ENCODE measurements around the gene SRD5A3. TPM values are rescaled to one million over a fixed set of nuclear protein-coding genes. Genes with fewer than 3 reads are reported as not detected.

The SRD5A3 gene
- total RNA-seq, 1 donor from 2014 or later: 31.4 TPM

DNA sequence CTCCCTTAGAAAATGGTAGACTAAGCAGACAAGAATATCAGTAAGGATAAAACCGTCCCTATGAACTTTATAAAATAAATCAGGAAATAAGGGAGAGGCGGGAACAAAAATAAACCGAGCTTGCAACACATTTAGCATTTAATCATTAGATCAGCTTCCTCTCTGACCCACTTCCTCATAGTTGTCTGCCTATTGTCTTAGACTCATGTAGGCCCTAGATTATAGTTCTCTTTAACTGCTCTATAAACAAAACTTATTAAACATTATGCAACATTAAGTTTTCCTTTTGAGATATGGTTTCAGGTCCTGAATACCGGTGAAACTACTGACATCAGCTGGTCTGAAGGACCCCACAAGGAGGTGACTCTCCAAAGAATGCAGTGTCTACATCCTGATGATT lies 15.8 kb upstream of the SRD5A3 start:
- DNase-seq (ENCODE audit: low spot score): no peak
- Mint-ChIP-seq H3K27me3 (ENCODE audit: low read depth) (peaks cover 13% of the 10 kb centered on the region), H3K4me1 (ENCODE audit: low read depth) (no peaks in the 10 kb centered on the region), H3K27ac (ENCODE audit: unreplicated experiment) (no peak overlapping the region), H3K9me3 (ENCODE audit: low read depth) (peaks cover 12% of the 10 kb centered on the region), H3K4me3 (ENCODE audit: unreplicated experiment) (no peak overlapping the region), H3K36me3 (ENCODE audit: low read depth) (peaks cover 2% of the 10 kb centered on the region)
- TF ChIP-seq, protein P1, sequence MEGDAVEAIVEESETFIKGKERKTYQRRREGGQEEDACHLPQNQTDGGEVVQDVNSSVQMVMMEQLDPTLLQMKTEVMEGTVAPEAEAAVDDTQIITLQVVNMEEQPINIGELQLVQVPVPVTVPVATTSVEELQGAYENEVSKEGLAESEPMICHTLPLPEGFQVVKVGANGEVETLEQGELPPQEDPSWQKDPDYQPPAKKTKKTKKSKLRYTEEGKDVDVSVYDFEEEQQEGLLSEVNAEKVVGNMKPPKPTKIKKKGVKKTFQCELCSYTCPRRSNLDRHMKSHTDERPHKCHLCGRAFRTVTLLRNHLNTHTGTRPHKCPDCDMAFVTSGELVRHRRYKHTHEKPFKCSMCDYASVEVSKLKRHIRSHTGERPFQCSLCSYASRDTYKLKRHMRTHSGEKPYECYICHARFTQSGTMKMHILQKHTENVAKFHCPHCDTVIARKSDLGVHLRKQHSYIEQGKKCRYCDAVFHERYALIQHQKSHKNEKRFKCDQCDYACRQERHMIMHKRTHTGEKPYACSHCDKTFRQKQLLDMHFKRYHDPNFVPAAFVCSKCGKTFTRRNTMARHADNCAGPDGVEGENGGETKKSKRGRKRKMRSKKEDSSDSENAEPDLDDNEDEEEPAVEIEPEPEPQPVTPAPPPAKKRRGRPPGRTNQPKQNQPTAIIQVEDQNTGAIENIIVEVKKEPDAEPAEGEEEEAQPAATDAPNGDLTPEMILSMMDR (IDR thresholded peaks at IDR 0.05): no peak

DNA sequence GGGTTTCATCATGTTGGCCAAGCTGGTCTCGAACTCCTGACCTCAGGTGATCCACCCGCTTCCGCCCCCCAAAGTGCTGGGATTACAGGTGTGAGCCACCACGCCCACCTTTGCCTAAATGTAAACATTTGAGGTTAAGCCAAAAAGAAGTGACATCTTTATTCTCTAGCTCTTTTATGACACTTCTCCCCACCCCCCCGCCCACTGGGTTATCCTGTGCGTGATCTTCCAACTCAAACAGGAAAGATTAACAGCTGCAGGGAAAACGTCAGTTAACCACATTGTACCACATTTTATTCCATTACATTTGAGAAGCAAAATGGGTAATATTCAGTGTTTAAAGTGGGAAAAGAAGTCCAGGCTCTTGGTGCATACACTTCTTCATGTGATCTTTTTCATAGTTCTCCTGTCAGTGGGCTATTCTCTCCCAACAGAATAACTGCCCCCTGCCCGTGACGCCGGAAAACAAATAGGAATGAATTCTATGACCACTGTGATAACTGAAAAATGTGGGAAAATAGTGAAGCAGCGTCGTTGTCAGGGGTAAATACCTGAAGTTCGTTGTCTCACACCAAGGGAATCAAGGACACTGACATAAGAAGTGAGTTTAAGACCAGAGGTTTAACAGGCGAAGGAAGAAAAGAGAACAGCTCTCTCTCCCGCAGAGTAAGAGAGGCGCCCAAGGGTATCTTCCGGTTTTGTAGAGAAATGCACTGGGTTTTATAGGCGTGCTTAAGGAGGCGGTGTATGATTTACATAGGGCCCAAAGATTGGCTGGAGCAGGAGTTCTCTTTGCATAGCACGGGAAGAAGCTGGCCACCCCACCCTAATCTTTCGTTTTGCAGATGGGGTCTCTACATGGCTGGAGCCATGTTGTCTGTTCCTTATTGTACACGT lies 9.7 kb upstream of the SRD5A3 start:
- Mint-ChIP-seq H3K9me3 (ENCODE audit: low read depth) (no peaks in the 10 kb centered on the region), H3K36me3 (ENCODE audit: low read depth) (no peaks in the 10 kb centered on the region), H3K27me3 (ENCODE audit: low read depth) (peaks cover 2% of the 10 kb centered on the region), H3K27ac (ENCODE audit: unreplicated experiment) (no peak overlapping the region), H3K4me1 (ENCODE audit: low read depth) (no peaks in the 10 kb centered on the region), H3K4me3 (ENCODE audit: unreplicated experiment) (no peak overlapping the region)
- TF ChIP-seq, protein P1 (IDR thresholded peaks at IDR 0.05): no peak
- no peak for DNase-seq (ENCODE audit: low spot score)

DNA sequence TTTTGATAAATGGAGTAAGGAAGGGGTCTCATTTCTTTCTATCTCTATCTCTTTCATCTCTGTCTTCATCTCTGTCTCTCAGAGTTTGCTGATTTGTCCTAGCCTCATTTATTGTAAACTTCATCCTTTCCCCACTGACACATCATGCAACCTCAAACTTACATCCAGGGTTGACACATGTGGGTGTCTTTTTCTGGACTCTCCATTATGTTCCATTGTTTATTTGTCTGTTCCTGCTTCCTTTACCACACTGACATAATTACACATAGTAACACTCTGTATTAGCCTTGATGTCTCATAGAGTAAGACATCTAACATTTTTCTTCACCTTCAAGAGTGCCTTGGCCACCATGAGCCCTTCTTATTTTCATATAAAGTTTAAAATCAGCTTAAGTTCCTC lies 8.1 kb upstream of the SRD5A3 start:
- no peak for DNase-seq (ENCODE audit: low spot score)
- Mint-ChIP-seq H3K4me3 (ENCODE audit: unreplicated experiment) (no peak overlapping the region), H3K36me3 (ENCODE audit: low read depth) (no peaks in the 10 kb centered on the region), H3K4me1 (ENCODE audit: low read depth) (no peaks in the 10 kb centered on the region), H3K27ac (ENCODE audit: unreplicated experiment) (no peak overlapping the region), H3K27me3 (ENCODE audit: low read depth) (peaks cover 2% of the 10 kb centered on the region), H3K9me3 (ENCODE audit: low read depth) (no peaks in the 10 kb centered on the region)
- TF ChIP-seq, protein P1 (IDR thresholded peaks at IDR 0.05): no peak

DNA sequence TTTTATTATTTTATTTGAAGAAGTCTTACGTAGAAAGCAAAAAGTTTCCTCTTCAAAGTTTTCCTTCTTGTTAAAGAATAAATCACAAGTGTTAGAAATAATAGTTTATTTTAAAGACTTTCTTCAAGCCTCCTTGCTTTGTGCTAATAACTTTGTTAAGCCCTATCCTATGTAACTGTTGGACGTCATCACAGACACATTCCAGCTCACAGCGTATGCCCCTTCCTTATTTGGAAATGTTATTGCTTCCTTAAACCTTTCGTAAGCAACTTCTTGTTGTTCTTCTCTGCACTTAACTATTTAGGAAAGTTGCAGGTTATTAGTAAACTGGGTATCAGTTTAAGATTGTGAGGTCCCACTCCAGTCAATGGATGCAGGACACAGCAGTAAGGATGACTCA lies 7.6 kb upstream of the SRD5A3 start:
- DNase-seq (ENCODE audit: low spot score): no peak

DNA sequence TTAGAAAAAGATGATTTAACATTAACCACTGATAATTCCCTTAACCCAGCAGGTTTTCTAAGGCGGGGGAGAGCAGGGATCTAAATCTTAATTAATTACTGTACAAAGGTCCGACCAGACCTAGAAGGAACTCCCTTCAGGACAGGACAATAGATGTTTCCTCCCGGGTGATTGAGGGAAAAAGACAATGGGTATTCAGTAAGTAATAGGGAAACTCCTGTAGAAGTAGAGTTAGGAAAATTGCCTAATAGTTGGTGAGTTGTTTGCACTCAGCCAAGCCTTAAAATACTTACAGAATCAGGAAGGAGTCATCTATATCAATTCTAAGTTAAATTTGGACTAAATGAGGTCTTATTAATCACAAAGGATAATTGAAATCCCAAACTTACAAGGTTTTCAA lies 5.8 kb upstream of the SRD5A3 start:
- Mint-ChIP-seq H3K4me3 (ENCODE audit: unreplicated experiment) (no peak overlapping the region), H3K9me3 (ENCODE audit: low read depth) (no peaks in the 10 kb centered on the region), H3K4me1 (ENCODE audit: low read depth) (no peaks in the 10 kb centered on the region), H3K27me3 (ENCODE audit: low read depth) (no peaks in the 10 kb centered on the region), H3K27ac (ENCODE audit: unreplicated experiment) (no peak overlapping the region), H3K36me3 (ENCODE audit: low read depth) (no peaks in the 10 kb centered on the region)
- no peak for DNase-seq (ENCODE audit: low spot score)
- TF ChIP-seq, protein P1 (IDR thresholded peaks at IDR 0.05): no peak

More for the DNA sequence above, 7.6 kb upstream of the SRD5A3 start:
- peaks cover 2% of the 10 kb centered on the region for H3K27me3 Mint-ChIP-seq (ENCODE audit: low read depth)
- TF ChIP-seq, protein P1 (IDR thresholded peaks at IDR 0.05): no peak
- H3K9me3 Mint-ChIP-seq (ENCODE audit: low read depth): no peaks in the 10 kb centered on the region
- no peaks in the 10 kb centered on the region for H3K36me3 Mint-ChIP-seq (ENCODE audit: low read depth)
- H3K4me1 Mint-ChIP-seq (ENCODE audit: low read depth): no peaks in the 10 kb centered on the region
- H3K4me3 Mint-ChIP-seq (ENCODE audit: unreplicated experiment): no peak overlapping the region
- no peak overlapping the region for H3K27ac Mint-ChIP-seq (ENCODE audit: unreplicated experiment)
